ENCODE results near the gene DAP. TPM values are rescaled to one million over a fixed set of nuclear protein-coding genes. Genes with fewer than 3 reads are reported as not detected.

The DAP gene
- total RNA-seq, 3 donors from 2014 or later (not counting 1 experiment from before 2014, with no cell fraction given), result 38.4 to 48.9 (median 44.9) TPM

DNA sequence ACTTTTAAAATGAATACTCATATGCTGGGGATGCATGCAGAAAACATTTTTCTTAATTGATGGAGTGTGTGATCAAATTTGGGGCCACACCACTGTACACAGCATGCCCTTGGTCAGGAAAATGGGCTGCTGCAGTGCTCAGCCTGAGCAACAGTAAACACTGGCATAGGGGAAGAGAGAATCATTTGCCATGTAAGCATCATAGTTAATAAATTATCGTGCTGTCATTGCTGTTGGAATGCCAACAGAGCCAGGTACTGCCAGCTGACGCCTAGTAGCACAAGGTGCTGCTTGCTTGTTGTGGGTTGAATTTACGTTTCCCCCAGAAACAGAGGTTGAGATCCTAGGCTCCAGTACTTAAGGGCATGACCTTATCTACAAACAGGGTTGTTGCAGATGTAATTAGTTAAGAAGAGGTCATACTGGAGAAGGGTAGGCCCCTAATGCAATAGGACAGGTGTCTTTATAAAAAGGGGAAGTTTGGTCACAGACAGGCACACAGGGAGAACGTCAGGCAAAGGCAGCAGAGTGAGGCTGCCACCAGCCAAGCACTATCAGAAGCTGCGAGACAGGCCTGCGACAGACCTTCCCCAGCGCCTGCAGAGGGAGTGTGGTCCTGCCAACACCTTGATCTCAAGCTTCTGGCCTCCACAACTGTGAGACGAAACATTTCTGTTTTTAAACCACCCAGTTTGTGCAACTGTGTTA lies 25.3 kb downstream of the DAP start:
- Histone ChIP-seq H3K27me3 (ENCODE audit: control insufficient read depth, insufficient read depth, low read length) (no peaks in the 10 kb centered on the region), H3K36me3 (ENCODE audit: control insufficient read depth, insufficient read depth, low read length) (peaks cover 5% of the 10 kb centered on the region), H3K9me3 (ENCODE audit: control insufficient read depth, insufficient read depth, low read length) (no peaks in the 10 kb centered on the region), H3K27ac (ENCODE audit: low read length) (no peak overlapping the region), H3K4me1 (ENCODE audit: control insufficient read depth, insufficient read depth, low read length) (peaks cover 24% of the 10 kb centered on the region), H3K4me3 (ENCODE audit: low read length) (no peak overlapping the region)
- 60% methylated on average over 8 of the region's 8 CpGs for WGBS (ENCODE audit: insufficient coverage)
- Mint-ChIP-seq H3K27ac (no peak overlapping the region), H3K4me1 (peaks cover 39 to 64% of the 10 kb centered on the region in 2 donors), H3K27me3 (ENCODE audit: low read depth in 2 of 2) (no peaks in the 10 kb centered on the region), H3K4me3 (no peak overlapping the region), H3K9me3 (peaks cover 0 to 4% of the 10 kb centered on the region in 2 donors), H3K36me3 (peaks cover 23% of the 10 kb centered on the region)
- DNase-seq, result no peak
- TF ChIP-seq CTCF (IDR thresholded peaks at IDR 0.05), result no peak
- peak in 2 of 3 donors; percentile 21 to 26 for ATAC-seq
- intact Hi-C loops (cut with micrococcal nuclease), result no loop called here

DNA sequence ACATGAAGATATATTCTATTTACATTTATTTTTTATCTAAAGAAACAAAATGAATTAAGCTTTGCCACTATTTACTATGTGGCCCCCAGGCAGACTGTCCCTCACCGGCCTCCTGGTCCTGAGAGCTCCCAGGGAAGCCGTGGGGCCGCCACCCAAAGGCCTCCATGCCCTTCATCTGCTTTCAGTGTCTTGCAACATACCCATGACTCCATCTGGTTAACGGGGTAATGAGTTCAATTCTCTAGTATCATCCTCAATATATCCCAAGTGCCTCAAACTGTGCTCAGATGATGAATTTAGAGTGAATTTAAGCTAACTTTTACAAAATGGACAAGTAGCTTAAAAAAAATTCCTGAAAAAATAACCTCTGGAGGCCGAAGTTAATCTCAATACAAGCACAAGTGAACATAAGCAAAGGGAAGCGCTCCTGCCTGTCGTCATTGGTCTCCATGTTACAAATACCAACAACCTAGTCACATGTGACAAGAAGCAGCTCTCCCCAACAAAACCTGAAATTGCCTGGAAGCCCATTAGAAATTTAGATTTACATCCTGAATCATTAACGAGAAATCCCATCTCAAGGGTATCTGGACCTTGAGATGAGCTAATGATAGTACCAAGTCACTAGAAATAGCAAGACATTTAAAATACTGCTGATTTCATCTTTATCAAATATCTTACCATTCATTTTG lies 26.1 kb downstream of the DAP start:
- no peak overlapping the region for H3K27ac ChIP-seq (ENCODE audit: low read length)
- no peak for DNase-seq
- H3K27ac Mint-ChIP-seq, result peak overlapping the region in 1 of 2 donors; percentile 10
- no peak for ATAC-seq
- H3K4me3 Mint-ChIP-seq, result no peak overlapping the region
- H3K4me3 ChIP-seq (ENCODE audit: low read length), result no peak overlapping the region
- no peaks in the 10 kb centered on the region for H3K27me3 ChIP-seq (ENCODE audit: control insufficient read depth, insufficient read depth, low read length)
- no peaks in the 10 kb centered on the region for H3K9me3 ChIP-seq (ENCODE audit: control insufficient read depth, insufficient read depth, low read length)
- peaks cover 16% of the 10 kb centered on the region for H3K36me3 Mint-ChIP-seq
- H3K27me3 Mint-ChIP-seq (ENCODE audit: low read depth in 2 of 2), result no peaks in the 10 kb centered on the region
- 85% methylated on average over 8 of the region's 8 CpGs for WGBS (ENCODE audit: insufficient coverage)
- H3K9me3 Mint-ChIP-seq, result peaks cover 0 to 2% of the 10 kb centered on the region in 2 donors
- TF ChIP-seq CTCF (IDR thresholded peaks at IDR 0.05), result no peak
- peaks cover 24% of the 10 kb centered on the region for H3K4me1 ChIP-seq (ENCODE audit: control insufficient read depth, insufficient read depth, low read length)
- peaks cover 41 to 60% of the 10 kb centered on the region in 2 donors for H3K4me1 Mint-ChIP-seq
- peaks cover 5% of the 10 kb centered on the region for H3K36me3 ChIP-seq (ENCODE audit: control insufficient read depth, insufficient read depth, low read length)
- intact Hi-C loops (cut with micrococcal nuclease), result no loop called here

- H3K9me3 Mint-ChIP-seq, result no peaks in the 10 kb centered on the region
- ATAC-seq, result peak in 2 of 3 donors; percentile 63 to 81
- no peak overlapping the region for H3K27ac ChIP-seq (ENCODE audit: low read length)
- H3K27me3 ChIP-seq (ENCODE audit: control insufficient read depth, insufficient read depth, low read length), result no peaks in the 10 kb centered on the region
- no peaks in the 10 kb centered on the region for H3K9me3 ChIP-seq (ENCODE audit: control insufficient read depth, insufficient read depth, low read length)
- peaks cover 24% of the 10 kb centered on the region for H3K4me1 ChIP-seq (ENCODE audit: control insufficient read depth, insufficient read depth, low read length)
- peaks cover 13% of the 10 kb centered on the region for H3K36me3 Mint-ChIP-seq
- peaks cover 44 to 63% of the 10 kb centered on the region in 2 donors for H3K4me1 Mint-ChIP-seq
- peak overlapping the region; percentile 31 for H3K4me3 Mint-ChIP-seq
- WGBS (ENCODE audit: insufficient coverage), result 59% methylated on average over 7 of the region's 11 CpGs
- no peak for DNase-seq
- H3K27me3 Mint-ChIP-seq (ENCODE audit: low read depth in 2 of 2), result no peaks in the 10 kb centered on the region
- TF ChIP-seq CTCF (IDR thresholded peaks at IDR 0.05), result no peak
- peak overlapping the region in 1 of 2 donors; percentile 67 for H3K27ac Mint-ChIP-seq
- H3K4me3 ChIP-seq (ENCODE audit: low read length), result no peak overlapping the region
- peaks cover 5% of the 10 kb centered on the region for H3K36me3 ChIP-seq (ENCODE audit: control insufficient read depth, insufficient read depth, low read length)
- intact Hi-C loops (cut with micrococcal nuclease), result no loop called here
These were observed 26.9 kb downstream of the DAP start for GRCh38 chr5:10734037-10734709.

Measured in natural killer cell (primary cell).